GM20000 (cell line): ENCODE results near the gene TNFRSF1B.

ENCODE experiments used
- DNase-seq: peaks from one replicate; pipeline ENCODE4 v3.0.0; 2012; ENCODE audit warnings: low spot score
- CTCF ChIP-seq: IDR thresholded peaks from 2 replicates; pipeline ENCODE4 v1.5.1; 2012; ENCODE audit warnings: mild to moderate bottlenecking, control low read depth; ENCODE audit errors: extremely low read depth, missing control alignments

Gene TNFRSF1B

DNA sequence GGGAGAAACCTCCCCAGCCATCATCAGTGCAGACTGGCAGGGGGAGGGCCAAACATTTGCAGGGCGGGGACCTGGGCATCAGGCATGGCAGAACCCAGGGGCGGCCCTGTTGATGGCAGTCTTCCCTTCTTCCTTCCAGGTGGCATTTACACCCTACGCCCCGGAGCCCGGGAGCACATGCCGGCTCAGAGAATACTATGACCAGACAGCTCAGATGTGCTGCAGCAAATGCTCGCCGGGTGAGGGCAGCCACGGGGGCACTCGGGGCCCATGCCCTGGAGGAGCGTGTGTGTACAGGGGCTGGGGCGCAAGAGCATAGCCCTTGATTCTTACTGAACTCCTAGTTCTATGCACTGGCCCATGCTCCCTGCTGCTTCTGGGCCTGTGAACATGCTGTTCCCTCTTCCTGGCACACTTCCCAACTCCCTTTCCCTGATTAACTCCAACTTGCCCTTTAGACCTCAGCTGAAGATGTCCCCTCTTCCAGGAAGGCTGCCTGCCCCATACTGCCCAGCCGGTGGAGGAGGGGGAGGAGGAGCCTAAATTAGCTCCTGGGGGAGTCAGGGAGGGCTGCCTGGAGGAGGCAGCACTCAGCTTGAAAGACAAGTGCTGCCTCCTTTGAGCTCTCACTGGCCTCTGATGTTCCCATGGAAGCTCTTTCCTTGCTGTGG is 22.0 kb downstream of the TNFRSF1B start:
- no peak for TF ChIP-seq CTCF
- no peak for DNase-seq

- TF ChIP-seq CTCF, result no peak
Observed at GRCh38 chr1:12189328-12189682, 22.5 kb downstream of the TNFRSF1B start.

DNA sequence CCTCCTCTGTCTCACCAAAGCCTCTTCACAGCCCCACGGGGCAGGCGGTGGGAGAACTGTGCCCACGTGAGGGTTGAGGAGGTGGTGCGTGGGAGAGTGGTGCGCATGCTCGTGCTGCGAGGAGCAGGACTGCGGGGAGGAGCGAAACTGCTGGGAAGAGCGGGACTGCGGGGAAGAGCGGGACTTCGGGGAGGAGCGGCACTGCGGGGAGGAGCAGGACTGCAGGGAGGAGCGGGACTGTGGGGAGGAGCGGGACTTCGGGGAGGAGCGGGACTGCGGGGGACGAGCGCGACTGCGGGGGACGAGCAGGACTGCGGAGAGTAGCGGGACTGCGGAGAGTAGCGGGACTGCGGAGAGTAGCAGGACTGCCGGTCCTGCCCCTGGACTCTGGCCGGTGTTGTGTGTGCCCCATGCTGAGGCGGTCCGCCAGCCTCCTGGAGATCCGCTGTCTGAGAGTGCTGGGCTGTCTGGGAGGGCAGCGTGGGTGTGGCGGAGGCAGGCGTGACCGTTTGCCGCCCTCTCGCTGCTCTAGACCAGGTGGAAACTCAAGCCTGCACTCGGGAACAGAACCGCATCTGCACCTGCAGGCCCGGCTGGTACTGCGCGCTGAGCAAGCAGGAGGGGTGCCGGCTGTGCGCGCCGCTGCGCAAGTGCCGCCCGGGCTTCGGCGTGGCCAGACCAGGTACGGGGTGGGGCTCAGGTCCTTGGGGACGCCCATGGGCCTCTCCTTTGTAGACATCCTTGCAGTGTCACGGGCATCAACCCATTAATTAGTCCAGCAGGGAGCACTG is 24.6 kb downstream of the TNFRSF1B start:
- DNase-seq, result no peak
- TF ChIP-seq CTCF, result no peak

More at GRCh38 chr1:12189328-12189682, 22.5 kb downstream of the TNFRSF1B start:
- DNase-seq, result no peak

DNA sequence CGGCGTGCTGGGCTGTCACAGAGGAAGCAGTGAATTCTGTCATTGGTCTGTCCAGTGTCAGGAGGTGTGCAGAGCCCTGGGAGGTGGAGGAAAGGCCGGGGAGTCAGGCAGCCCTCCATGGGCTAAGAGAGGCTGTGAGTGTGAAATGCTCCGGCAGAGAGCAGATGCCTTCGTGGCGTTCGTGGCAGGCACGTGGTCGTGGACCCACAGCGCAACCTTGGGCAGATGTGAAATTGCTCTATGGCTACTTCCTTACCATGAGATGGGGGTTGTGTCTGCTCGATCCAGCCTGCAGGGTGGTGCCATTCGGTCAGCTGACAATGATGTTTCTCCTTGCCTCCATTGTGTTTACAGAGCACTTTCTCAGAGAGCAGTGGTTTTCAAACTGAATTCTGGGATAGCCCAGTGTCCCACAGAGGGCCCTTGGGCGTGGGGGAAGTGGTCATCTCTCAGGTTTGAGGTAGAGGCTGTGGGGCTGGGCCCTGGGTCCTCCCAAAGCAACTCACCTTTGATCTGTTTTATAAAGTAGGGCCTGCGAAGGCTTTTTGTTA is 27.9 kb downstream of the TNFRSF1B start:
- no peak for TF ChIP-seq CTCF
- no peak for DNase-seq

DNA sequence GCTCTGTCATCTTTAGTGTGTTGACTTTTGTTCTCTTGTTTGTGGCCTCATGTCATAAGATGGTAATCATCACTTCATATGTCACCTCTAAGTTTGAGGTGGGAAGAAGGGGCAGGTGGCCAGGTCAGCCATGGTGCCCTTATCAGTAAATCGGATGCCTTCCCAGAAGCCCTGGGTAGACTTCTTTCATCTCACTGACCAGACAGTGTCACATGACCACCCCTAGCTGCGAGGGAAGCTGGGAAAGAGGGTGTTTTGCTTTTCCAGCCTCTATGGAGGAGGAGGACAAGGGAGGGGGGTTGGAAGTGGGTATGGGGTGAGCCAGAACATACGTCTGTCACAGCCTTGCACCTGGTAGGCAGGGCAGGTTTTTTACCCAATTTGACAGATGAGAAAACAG is 28.6 kb downstream of the TNFRSF1B start:
- no peak for DNase-seq
- no peak for TF ChIP-seq CTCF

DNA sequence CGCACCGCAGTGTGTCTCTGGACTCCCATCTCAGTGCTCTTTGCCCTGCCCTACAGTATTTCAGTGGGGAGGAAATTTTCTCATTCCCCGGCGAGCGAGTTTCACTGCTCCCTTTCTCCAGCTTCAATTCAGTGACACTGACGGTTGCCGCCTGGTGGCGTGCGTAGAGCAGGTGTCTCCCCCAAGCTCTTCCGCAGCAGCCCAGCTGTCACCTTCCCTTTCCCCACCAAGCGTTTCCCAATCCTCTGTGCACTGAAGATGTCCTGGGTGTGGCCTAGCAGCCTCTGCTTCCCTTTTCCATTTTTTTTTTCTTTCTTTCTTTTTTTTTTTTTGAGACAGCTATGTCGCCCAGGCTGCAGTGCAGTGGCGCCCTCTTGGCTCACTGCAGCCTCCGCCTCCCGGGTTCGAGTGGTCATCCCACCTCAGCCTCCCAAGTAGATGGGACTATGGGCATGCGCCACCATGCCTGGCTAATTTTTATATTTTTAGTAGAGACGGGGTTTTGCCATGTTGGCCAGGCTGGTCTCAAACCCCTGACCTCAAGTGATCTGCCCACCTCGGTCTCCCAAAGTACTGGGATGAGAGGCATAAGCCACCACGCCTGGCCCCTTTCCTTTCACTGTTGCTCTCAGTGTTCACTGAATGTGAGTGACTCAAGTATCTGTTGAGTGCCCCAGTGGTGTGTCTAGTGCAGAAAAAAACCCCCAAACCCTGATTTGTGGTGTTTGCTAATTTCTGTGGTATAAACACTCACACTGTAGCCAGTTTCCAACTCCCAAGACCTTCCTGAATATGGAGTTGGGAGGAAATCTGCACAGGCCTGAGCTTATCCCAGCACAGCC is 30.1 kb downstream of the TNFRSF1B start:
- no peak for DNase-seq
- no peak for TF ChIP-seq CTCF
